ENCODE data around the gene SEC31A.

SEC31A gene

GRCh38 chr4:82784681-82785610 is 106.0 kb downstream of the SEC31A start:
- no peaks in the 10 kb centered on the region for H3K9me3 ChIP-seq (ENCODE audit: control insufficient read depth, insufficient read depth, low read length)
- H3K9ac ChIP-seq (ENCODE audit: low read depth, low read length): no peak overlapping the region; the same call in 1 of the 2 replicates
- peaks cover 39% of the 10 kb centered on the region for H3K4me1 ChIP-seq (ENCODE audit: insufficient read depth, low read length)
- no peaks in the 10 kb centered on the region for H3K36me3 ChIP-seq (ENCODE audit: insufficient read depth, low read length)

- no peaks in the 10 kb centered on the region for H3K36me3 ChIP-seq (ENCODE audit: insufficient read depth, low read length)
- H3K4me1 ChIP-seq (ENCODE audit: insufficient read depth, low read length): peaks cover 39% of the 10 kb centered on the region
- no peak overlapping the region for H3K9ac ChIP-seq (ENCODE audit: low read depth, low read length)
- H3K9me3 ChIP-seq (ENCODE audit: control insufficient read depth, insufficient read depth, low read length): no peaks in the 10 kb centered on the region
Measured at GRCh38 chr4:82782626-82783345, 108.2 kb downstream of the SEC31A start.

- Histone ChIP-seq H3K36me3 (ENCODE audit: insufficient read depth, low read length) (no peaks in the 10 kb centered on the region), H3K4me1 (ENCODE audit: insufficient read depth, low read length) (peaks cover 31% of the 10 kb centered on the region; the same call in 1 of the 2 replicates), H3K9me3 (ENCODE audit: control insufficient read depth, insufficient read depth, low read length) (no peaks in the 10 kb centered on the region), H3K9ac (ENCODE audit: low read depth, low read length) (no peak overlapping the region)
Measured at GRCh38 chr4:82780752-82781231, 110.2 kb downstream of the SEC31A start.

GRCh38 chr4:82780170-82780751 is 110.7 kb downstream of the SEC31A start:
- Histone ChIP-seq H3K4me1 (ENCODE audit: insufficient read depth, low read length) (peaks cover 26% of the 10 kb centered on the region; the same call in 1 of the 2 replicates), H3K9me3 (ENCODE audit: control insufficient read depth, insufficient read depth, low read length) (no peaks in the 10 kb centered on the region), H3K36me3 (ENCODE audit: insufficient read depth, low read length) (no peaks in the 10 kb centered on the region), H3K9ac (ENCODE audit: low read depth, low read length) (no peak overlapping the region)

GRCh38 chr4:82779032-82779431 is 111.9 kb downstream of the SEC31A start:
- Histone ChIP-seq H3K4me1 (ENCODE audit: insufficient read depth, low read length) (peaks cover 21% of the 10 kb centered on the region), H3K9me3 (ENCODE audit: control insufficient read depth, insufficient read depth, low read length) (no peaks in the 10 kb centered on the region), H3K9ac (ENCODE audit: low read depth, low read length) (no peak overlapping the region), H3K36me3 (ENCODE audit: insufficient read depth, low read length) (no peaks in the 10 kb centered on the region)

GRCh38 chr4:82777857-82778525 is 113.0 kb downstream of the SEC31A start:
- H3K36me3 ChIP-seq (ENCODE audit: insufficient read depth, low read length): no peaks in the 10 kb centered on the region
- H3K4me1 ChIP-seq (ENCODE audit: insufficient read depth, low read length): peaks cover 21% of the 10 kb centered on the region
- H3K9ac ChIP-seq (ENCODE audit: low read depth, low read length): no peak overlapping the region
- H3K9me3 ChIP-seq (ENCODE audit: control insufficient read depth, insufficient read depth, low read length): no peaks in the 10 kb centered on the region

GRCh38 chr4:82776925-82777542 is 113.9 kb downstream of the SEC31A start:
- Histone ChIP-seq H3K36me3 (ENCODE audit: insufficient read depth, low read length) (no peaks in the 10 kb centered on the region), H3K9me3 (ENCODE audit: control insufficient read depth, insufficient read depth, low read length) (no peaks in the 10 kb centered on the region), H3K4me1 (ENCODE audit: insufficient read depth, low read length) (peaks cover 13% of the 10 kb centered on the region), H3K9ac (ENCODE audit: low read depth, low read length) (no peak overlapping the region)

- H3K9ac ChIP-seq (ENCODE audit: low read depth, low read length): no peak overlapping the region
- peaks cover 5% of the 10 kb centered on the region; the same call in 1 of the 2 replicates for H3K4me1 ChIP-seq (ENCODE audit: insufficient read depth, low read length)
- no peaks in the 10 kb centered on the region for H3K36me3 ChIP-seq (ENCODE audit: insufficient read depth, low read length)
- H3K9me3 ChIP-seq (ENCODE audit: control insufficient read depth, insufficient read depth, low read length): no peaks in the 10 kb centered on the region
Measured at GRCh38 chr4:82775243-82775642, 115.7 kb downstream of the SEC31A start.

- Histone ChIP-seq H3K9me3 (ENCODE audit: control insufficient read depth, insufficient read depth, low read length) (no peaks in the 10 kb centered on the region), H3K36me3 (ENCODE audit: insufficient read depth, low read length) (no peaks in the 10 kb centered on the region), H3K4me1 (ENCODE audit: insufficient read depth, low read length) (peaks cover 5% of the 10 kb centered on the region; the same call in 1 of the 2 replicates), H3K9ac (ENCODE audit: low read depth, low read length) (no peak overlapping the region)
Measured at GRCh38 chr4:82774711-82775171, 116.2 kb downstream of the SEC31A start.

- H3K9ac ChIP-seq (ENCODE audit: low read depth, low read length): no peak overlapping the region
- H3K36me3 ChIP-seq (ENCODE audit: insufficient read depth, low read length): no peaks in the 10 kb centered on the region
- peaks cover 5% of the 10 kb centered on the region; the same call in 1 of the 2 replicates for H3K4me1 ChIP-seq (ENCODE audit: insufficient read depth, low read length)
- no peaks in the 10 kb centered on the region for H3K9me3 ChIP-seq (ENCODE audit: control insufficient read depth, insufficient read depth, low read length)
Measured at GRCh38 chr4:82773057-82773456, 117.9 kb downstream of the SEC31A start.

GRCh38 chr4:82770607-82771006 is 120.3 kb downstream of the SEC31A start:
- no peak overlapping the region for H3K9ac ChIP-seq (ENCODE audit: low read depth, low read length)
- no peaks in the 10 kb centered on the region for H3K9me3 ChIP-seq (ENCODE audit: control insufficient read depth, insufficient read depth, low read length)
- H3K36me3 ChIP-seq (ENCODE audit: insufficient read depth, low read length): no peaks in the 10 kb centered on the region
- peaks cover 5% of the 10 kb centered on the region; the same call in 1 of the 2 replicates for H3K4me1 ChIP-seq (ENCODE audit: insufficient read depth, low read length)

All from ES-I3 (cell line).